BE2C (cell line): ENCODE data around the gene DCT.

Experiments
- DNase-seq: peaks from one replicate; pipeline ENCODE4 v3.0.0-alpha.2; 2020
- H3K27me3 ChIP-seq: fragments of 250-450 bp; sonication (Bioruptor Pico); 2 replicates; pipeline ENCODE4 v1.5.1; 2020; ENCODE audit warnings: mild to moderate bottlenecking
- H3K36me3 ChIP-seq: fragments of 250-450 bp; sonication (Bioruptor Pico); 2 replicates; pipeline ENCODE4 v1.5.1; 2020; ENCODE audit warnings: mild to moderate bottlenecking
- H3K4me1 ChIP-seq: fragments of 250-450 bp; sonication (Bioruptor Pico); 2 replicates; pipeline ENCODE4 v1.5.1; 2020
- H3K4me3 ChIP-seq: 2 replicates; pipeline ENCODE4 v1.5.1; 2011; ENCODE audit warnings: low read depth, low read length
- H3K9me3 ChIP-seq: fragments of 250-450 bp; sonication (Bioruptor Pico); 2 replicates; pipeline ENCODE4 v1.5.1; 2020
- CTCF ChIP-seq: IDR thresholded peaks from 2 replicates; pipeline ENCODE4 v1.5.1; 2012; ENCODE audit warnings: mild to moderate bottlenecking, low read depth, low read length

DCT gene

GRCh38 chr13:94454334-94454733, 25.1 kb downstream of the DCT start:
- Histone ChIP-seq H3K9me3 (no peaks in the 10 kb centered on the region), H3K4me3 (no peak overlapping the region), H3K4me1 (no peaks in the 10 kb centered on the region; the same call in 1 of the 2 replicates), H3K27me3 (no peaks in the 10 kb centered on the region), H3K36me3 (no peaks in the 10 kb centered on the region)
- no peak for TF ChIP-seq CTCF
- DNase-seq, result no peak

GRCh38 chr13:94444826-94445225, 34.7 kb downstream of the DCT start:
- H3K9me3 ChIP-seq, result no peaks in the 10 kb centered on the region
- H3K27me3 ChIP-seq, result no peaks in the 10 kb centered on the region
- DNase-seq, result no peak
- no peak for TF ChIP-seq CTCF
- H3K4me3 ChIP-seq, result no peak overlapping the region
- H3K36me3 ChIP-seq, result no peaks in the 10 kb centered on the region
- H3K4me1 ChIP-seq, result no peaks in the 10 kb centered on the region

- peaks cover 3% of the 10 kb centered on the region; the same call in 1 of the 2 replicates for H3K4me1 ChIP-seq
- 0 out of 2 replicates have a peak, but pooled peaks cover 4% of the 10 kb centered on the region for H3K27me3 ChIP-seq
- H3K36me3 ChIP-seq, result no peaks in the 10 kb centered on the region
- no peak for DNase-seq
- no peaks in the 10 kb centered on the region for H3K9me3 ChIP-seq
- H3K4me3 ChIP-seq, result no peak overlapping the region
- TF ChIP-seq CTCF, result peak; percentile 64
Observed at GRCh38 chr13:94435604-94436226, 43.8 kb downstream of the DCT start.

- Histone ChIP-seq H3K36me3 (no peaks in the 10 kb centered on the region), H3K27me3 (no peaks in the 10 kb centered on the region), H3K9me3 (no peaks in the 10 kb centered on the region), H3K4me1 (peaks cover 3% of the 10 kb centered on the region; the same call in 1 of the 2 replicates), H3K4me3 (no peak overlapping the region)
- DNase-seq, result no peak
- TF ChIP-seq CTCF, result no peak
Observed at GRCh38 chr13:94433055-94433961, 46.2 kb downstream of the DCT start.

- H3K36me3 ChIP-seq, result no peaks in the 10 kb centered on the region
- H3K9me3 ChIP-seq, result no peaks in the 10 kb centered on the region
- H3K4me3 ChIP-seq, result no peak overlapping the region
- H3K4me1 ChIP-seq, result peaks cover 3% of the 10 kb centered on the region; the same call in 1 of the 2 replicates
- DNase-seq, result no peak
- no peaks in the 10 kb centered on the region for H3K27me3 ChIP-seq
- no peak for TF ChIP-seq CTCF
Observed at GRCh38 chr13:94431987-94432386, 47.5 kb downstream of the DCT start.

- peak; percentile 7; the same call in 1 of the 2 replicates for TF ChIP-seq CTCF
- Histone ChIP-seq H3K4me3 (no peak overlapping the region), H3K4me1 (peaks cover 3% of the 10 kb centered on the region; the same call in 1 of the 2 replicates), H3K27me3 (no peaks in the 10 kb centered on the region), H3K36me3 (no peaks in the 10 kb centered on the region), H3K9me3 (no peaks in the 10 kb centered on the region)
- DNase-seq, result no peak
Observed at GRCh38 chr13:94431574-94431973, 47.9 kb downstream of the DCT start.
